VCaP (cell line): ENCODE results near the gene NCOA1.
"Not testable (repeated sequence)": the region's sequence is repeated elsewhere in the genome, so short reads cannot be mapped to it uniquely, and the experiment has no call there.

Source experiments
- H3K27ac ChIP-seq: fragments of 450-650 bp; 2 replicates; pipeline ENCODE4 v1.5.1; 2017
- TF ChIP-seq, protein P1 (sequence below): fragments of 450-650 bp; conservative IDR thresholded peaks from 2 replicates; pipeline ENCODE4 v1.5.1; 2017; ENCODE audit warnings: mild to moderate bottlenecking, moderate library complexity

Gene NCOA1

DNA sequence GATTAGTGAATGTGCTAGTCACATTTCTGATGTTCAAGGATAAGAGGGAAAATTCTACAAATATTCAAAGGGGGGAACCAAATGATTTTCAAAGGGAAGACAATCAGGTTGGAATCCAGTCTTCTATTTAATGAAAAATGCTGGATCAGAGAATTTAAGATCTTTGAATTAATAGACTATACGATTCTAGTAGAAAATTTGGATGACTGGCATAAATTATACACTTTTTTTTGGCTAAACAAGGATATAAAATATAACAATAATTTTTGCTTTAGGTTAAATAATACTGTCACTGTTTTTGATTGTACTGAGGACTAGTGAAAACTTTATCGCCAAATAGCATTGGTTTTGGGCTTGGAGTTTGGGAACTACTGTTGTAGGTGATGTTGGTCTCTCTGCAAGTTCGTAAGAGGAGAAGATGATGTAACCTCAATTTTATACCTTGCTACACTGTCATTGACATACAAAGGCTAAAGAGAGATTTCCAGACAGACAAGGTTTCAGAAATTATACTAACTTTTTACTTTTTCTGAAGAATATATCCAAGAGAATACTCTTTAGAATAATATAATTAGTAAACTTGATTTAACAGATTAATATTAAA, 51.3 kb downstream of the NCOA1 start:
- TF ChIP-seq, protein P1, sequence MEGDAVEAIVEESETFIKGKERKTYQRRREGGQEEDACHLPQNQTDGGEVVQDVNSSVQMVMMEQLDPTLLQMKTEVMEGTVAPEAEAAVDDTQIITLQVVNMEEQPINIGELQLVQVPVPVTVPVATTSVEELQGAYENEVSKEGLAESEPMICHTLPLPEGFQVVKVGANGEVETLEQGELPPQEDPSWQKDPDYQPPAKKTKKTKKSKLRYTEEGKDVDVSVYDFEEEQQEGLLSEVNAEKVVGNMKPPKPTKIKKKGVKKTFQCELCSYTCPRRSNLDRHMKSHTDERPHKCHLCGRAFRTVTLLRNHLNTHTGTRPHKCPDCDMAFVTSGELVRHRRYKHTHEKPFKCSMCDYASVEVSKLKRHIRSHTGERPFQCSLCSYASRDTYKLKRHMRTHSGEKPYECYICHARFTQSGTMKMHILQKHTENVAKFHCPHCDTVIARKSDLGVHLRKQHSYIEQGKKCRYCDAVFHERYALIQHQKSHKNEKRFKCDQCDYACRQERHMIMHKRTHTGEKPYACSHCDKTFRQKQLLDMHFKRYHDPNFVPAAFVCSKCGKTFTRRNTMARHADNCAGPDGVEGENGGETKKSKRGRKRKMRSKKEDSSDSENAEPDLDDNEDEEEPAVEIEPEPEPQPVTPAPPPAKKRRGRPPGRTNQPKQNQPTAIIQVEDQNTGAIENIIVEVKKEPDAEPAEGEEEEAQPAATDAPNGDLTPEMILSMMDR: no peak
- no peak overlapping the region for H3K27ac ChIP-seq

DNA sequence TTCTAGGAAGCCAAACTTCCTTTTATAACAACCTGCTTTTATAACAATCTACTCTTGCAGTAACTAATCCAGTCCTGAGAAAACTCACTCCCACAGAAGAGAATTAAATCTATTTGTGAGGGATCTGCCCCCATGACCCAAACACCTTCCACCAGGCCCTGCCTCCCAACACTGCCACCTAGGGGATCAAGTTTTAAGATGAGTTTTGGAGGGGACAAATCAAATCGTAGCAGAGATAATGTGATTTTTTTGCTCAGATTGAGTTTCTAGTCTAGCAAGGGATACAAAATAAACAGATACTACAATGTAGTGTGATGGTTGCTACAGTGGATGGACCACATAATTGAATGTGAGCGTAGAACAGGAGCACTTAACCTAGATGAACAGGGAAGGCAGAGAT, 52.2 kb downstream of the NCOA1 start:
- TF ChIP-seq, protein P1: peak; percentile 63
- H3K27ac ChIP-seq: no peak overlapping the region

DNA sequence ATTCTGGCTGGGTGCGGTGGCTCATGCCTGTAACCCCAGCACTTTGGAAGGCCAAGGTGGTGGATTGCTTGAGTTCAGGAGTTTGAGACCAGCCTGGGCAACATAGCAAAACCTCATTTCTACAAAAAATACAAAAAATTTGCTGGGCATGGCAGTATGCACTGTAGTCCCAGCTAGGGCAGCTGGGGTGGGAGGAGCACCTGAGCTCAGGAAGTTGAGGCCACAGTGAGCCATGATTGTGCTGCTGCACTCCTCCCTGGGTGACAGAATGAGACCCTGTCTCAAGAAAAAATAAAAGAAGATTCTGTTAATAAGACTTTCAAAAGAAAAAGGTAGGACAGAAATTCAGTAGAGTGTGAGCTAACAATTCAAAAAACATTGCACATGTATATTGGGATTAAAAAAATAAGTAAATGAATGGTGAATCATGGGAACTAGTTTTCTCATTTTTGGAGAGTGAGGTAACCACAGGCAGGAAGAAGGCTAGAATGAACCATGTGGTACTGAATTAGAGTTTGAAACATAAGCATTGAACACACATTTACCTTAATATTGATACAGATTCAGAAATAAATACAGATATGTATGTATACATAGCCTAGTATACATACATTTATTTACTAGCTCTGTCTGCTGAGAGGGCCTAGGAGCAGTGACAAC, 53.5 kb downstream of the NCOA1 start:
- no peak overlapping the region for H3K27ac ChIP-seq

DNA sequence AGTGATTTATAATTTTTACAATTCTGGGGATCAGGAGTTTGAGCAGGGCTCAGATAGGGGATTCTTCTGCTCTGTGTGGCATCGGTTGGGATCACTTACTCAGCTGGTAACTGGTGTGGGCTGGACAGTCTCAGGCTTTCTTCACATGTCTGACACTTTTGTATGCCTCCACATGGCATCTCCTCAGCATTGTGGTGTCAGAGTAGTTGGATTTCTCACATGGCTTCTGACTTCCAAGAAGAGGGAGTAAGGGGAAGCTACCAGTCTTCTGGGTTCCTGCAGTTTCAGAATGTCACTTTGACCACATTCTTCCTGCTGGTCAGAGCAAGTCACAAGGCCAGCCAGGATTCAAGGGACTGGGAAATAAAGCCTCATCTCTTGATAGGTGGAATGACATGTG, 55.6 kb downstream of the NCOA1 start:
- no peak overlapping the region for H3K27ac ChIP-seq
- TF ChIP-seq, protein P1: no peak

More for the DNA sequence above, 53.5 kb downstream of the NCOA1 start:
- TF ChIP-seq, protein P1: no peak

DNA sequence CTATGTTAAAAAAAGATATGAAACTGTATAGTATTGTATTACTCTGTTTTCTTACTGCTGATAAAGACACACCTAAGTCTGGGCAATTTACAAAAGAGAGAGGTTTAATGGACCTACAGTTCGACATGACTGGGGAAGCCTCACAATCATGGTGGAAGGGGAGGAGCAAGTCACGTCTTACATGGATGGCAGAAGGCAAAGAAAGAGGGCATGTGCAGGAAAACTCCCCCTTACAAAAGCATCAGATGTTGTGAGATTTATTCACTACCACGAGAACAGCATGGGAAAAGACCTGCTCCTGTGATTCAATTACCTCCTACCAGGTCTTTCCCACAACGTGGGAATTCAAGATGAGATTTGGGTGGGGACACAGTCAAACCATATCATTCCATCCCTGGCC, 57.0 kb downstream of the NCOA1 start:
- no peak overlapping the region for H3K27ac ChIP-seq
- TF ChIP-seq, protein P1: no peak

DNA sequence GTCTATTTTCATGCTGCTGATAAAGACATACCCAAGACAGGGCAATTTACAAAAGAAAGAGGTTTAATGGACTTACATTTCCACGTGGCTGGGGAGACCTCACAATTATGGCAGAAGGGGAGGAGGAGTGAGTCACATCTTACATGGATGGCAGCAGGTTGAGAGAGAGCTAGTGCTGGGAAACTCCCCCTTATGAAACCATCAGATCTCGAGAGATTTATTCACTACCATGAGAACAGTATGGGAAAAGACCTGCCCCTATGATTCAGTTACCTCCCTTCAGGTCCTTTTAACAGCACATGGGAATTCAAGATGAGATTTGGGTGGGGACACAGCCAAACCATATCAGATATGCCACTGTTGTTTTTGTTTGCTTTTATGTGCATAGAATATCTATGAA, 59.2 kb downstream of the NCOA1 start:
- H3K27ac ChIP-seq: not testable (repeated sequence)

DNA sequence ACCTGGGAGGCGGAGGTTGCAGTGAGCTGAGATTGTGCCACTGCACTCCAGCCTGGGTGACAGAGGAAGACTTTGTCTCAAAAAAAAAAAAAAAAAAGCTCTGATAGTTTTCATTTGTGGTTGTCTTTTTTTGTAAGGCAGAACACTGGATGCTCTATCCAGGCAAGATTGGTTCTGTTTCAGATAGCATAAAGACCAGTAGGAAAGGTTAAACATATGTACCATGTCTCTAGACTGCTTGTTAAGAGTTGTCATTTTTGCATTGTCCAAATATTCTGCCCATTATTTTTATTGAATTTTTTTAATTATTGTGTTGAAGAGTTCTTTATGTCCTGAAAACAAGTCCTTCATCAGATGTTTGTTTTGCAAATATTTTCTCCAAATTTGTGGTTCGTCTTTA, 60.0 kb downstream of the NCOA1 start:
- TF ChIP-seq, protein P1: no peak
- no peak overlapping the region for H3K27ac ChIP-seq

DNA sequence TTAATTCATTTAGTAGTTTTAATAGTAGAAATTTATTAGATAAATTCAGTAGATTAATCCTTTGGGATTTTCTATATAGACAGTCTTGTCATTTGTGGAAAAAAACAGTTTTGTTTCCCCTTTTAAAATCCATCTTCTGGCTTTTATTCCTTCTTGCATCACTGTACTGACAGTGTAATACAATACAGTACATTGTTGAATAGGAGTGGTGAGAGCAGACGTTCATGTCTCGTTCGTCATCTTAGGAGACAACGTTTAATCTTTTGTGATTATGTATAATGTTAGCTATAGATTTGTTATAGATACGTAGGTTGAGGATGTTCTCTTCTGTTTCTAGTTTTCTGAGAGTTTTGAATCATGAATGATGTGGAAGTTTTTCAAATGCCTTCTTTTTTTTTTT, 61.8 kb downstream of the NCOA1 start:
- TF ChIP-seq, protein P1: no peak
- H3K27ac ChIP-seq: no peak overlapping the region
